Mesangial cell (primary cell): ENCODE data around the gene TRAPPC8. TPM values are rescaled to one million over a fixed set of nuclear protein-coding genes. Genes with fewer than 3 reads are reported as not detected.

Experiments
- total RNA-seq: library from RNA; depleted of rRNA; stranded (reverse); fragments of >200 nt; gene quantifications from 2 replicates; pipeline ENCODE4 v1.2.3, GENCODE V29; 2015

The TRAPPC8 gene
- total RNA-seq = 17.1 and 20.2 TPM in 2 replicates

GRCh38 chr18:31942999-31943877 lies at the start of gene TRAPPC8:
Gene TRAPPC8 (minus strand): TSS chr18:31943128. CDS start chr18:31942764, 364 bp downstream.

Other genes with a start within 250 kb of the TRAPPC8 start
- gene SLC25A52, start 182.2 kb downstream of the TRAPPC8 start, total RNA-seq = not detected in 2 replicates
- gene RNF125, start 75.7 kb upstream of the TRAPPC8 start, total RNA-seq = 0.33 and 1.8 TPM in 2 replicates
- gene RNF138, start 148.7 kb upstream of the TRAPPC8 start, total RNA-seq = 21.9 and 23.3 TPM in 2 replicates
- not detected in 2 replicates for gene MEP1B, start 246.9 kb upstream of the TRAPPC8 start, total RNA-seq